ENCODE measurements around the gene SHISA6. TPM values are rescaled to one million over a fixed set of nuclear protein-coding genes. Genes with fewer than 3 reads are reported as not detected.
"Not testable (repeated sequence)": the region's sequence is repeated elsewhere in the genome, so short reads cannot be mapped to it uniquely, and the experiment has no call there.

SHISA6 gene
- polyA plus RNA-seq, 1 donor from 2014 or later: 1.8 TPM

DNA sequence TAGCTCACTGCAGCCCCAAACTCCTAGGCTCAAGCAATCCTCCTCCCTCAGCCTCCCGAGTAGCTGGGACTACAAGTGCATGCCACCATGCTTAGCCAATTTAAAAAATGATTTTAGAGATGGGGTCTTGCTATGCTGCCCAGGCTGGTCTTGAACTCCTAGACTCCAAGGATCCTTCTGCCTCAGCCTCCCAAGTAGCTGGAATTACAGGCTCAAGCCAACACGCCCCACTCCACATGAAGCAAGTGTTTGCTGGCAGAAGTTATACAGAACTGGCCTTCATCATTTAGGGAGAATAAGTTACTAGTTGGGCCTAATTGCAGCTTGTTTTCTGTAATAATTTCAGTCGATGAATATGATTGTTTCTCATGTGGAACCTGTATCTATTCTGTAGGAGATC lies 68.0 kb downstream of the SHISA6 start:
- Histone ChIP-seq H3K9ac (ENCODE audit: low read length) (no peak overlapping the region), H3K36me3 (ENCODE audit: insufficient read depth, low read length) (no peaks in the 10 kb centered on the region), H4K20me1 (ENCODE audit: insufficient read depth) (no peaks in the 10 kb centered on the region), H3K9me2 (ENCODE audit: insufficient read depth, low read length) (no peaks in the 10 kb centered on the region), H3K27me3 (ENCODE audit: insufficient read depth, low read depth, low read length) (no peaks in the 10 kb centered on the region), H2AFZ (ENCODE audit: low read depth, low read length) (no peak overlapping the region), H3K4me3 (ENCODE audit: low read length) (no peak overlapping the region), H3K4me2 (ENCODE audit: low read length) (no peak overlapping the region), H3K27ac (ENCODE audit: low read length) (no peak overlapping the region), H3F3A (ENCODE audit: insufficient read depth, low read length, poor library complexity, severe bottlenecking) (no peaks in the 10 kb centered on the region), H3K79me2 (replicated peaks; ENCODE audit: insufficient read depth, low read length) (no peaks in the 10 kb centered on the region), H3K9me3 (ENCODE audit: low read length) (no peaks in the 10 kb centered on the region)
- no peak for TF ChIP-seq EZH2 (IDR thresholded peaks at IDR 0.05; ENCODE audit: borderline replicate concordance, insufficient read depth, low read length, poor library complexity, severe bottlenecking)
- TF ChIP-seq MXI1 (conservative IDR thresholded peaks at IDR 0.05; ENCODE audit: poor library complexity, severe bottlenecking): no peak
- TF ChIP-seq TAF1 (IDR thresholded peaks at IDR 0.05; ENCODE audit: low read depth): no peak

DNA sequence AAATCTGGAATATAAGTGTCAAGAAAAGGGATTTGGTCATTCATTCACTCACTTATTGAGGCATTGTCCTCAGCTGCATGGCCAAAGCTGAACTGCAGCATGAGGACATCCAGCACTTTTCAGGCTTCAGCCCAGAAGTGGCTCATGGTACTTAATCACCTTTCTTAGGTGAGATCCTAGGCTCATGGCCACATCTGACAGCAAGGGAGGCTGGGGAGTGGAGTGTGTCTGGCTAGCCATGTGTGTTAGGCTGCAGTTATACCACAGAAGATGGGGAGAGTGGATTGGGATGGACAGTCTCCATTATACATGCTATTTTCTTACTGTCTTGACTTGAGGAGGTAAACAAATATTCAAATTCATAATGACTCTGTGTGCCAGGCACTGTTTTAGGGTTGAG lies 68.8 kb downstream of the SHISA6 start:
- TF ChIP-seq, protein P1, sequence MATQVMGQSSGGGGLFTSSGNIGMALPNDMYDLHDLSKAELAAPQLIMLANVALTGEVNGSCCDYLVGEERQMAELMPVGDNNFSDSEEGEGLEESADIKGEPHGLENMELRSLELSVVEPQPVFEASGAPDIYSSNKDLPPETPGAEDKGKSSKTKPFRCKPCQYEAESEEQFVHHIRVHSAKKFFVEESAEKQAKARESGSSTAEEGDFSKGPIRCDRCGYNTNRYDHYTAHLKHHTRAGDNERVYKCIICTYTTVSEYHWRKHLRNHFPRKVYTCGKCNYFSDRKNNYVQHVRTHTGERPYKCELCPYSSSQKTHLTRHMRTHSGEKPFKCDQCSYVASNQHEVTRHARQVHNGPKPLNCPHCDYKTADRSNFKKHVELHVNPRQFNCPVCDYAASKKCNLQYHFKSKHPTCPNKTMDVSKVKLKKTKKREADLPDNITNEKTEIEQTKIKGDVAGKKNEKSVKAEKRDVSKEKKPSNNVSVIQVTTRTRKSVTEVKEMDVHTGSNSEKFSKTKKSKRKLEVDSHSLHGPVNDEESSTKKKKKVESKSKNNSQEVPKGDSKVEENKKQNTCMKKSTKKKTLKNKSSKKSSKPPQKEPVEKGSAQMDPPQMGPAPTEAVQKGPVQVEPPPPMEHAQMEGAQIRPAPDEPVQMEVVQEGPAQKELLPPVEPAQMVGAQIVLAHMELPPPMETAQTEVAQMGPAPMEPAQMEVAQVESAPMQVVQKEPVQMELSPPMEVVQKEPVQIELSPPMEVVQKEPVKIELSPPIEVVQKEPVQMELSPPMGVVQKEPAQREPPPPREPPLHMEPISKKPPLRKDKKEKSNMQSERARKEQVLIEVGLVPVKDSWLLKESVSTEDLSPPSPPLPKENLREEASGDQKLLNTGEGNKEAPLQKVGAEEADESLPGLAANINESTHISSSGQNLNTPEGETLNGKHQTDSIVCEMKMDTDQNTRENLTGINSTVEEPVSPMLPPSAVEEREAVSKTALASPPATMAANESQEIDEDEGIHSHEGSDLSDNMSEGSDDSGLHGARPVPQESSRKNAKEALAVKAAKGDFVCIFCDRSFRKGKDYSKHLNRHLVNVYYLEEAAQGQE (IDR thresholded peaks at IDR 0.05; ENCODE audit: borderline replicate concordance): no peak
- Histone ChIP-seq H2AFZ (ENCODE audit: low read depth, low read length) (no peak overlapping the region), H3K27me3 (ENCODE audit: insufficient read depth, low read depth, low read length) (no peaks in the 10 kb centered on the region), H3K9ac (ENCODE audit: low read length) (no peak overlapping the region), H3F3A (ENCODE audit: insufficient read depth, low read length, poor library complexity, severe bottlenecking) (no peaks in the 10 kb centered on the region), H3K27ac (ENCODE audit: low read length) (no peak overlapping the region), H3K36me3 (ENCODE audit: insufficient read depth, low read length) (no peaks in the 10 kb centered on the region), H3K4me2 (ENCODE audit: low read length) (no peak overlapping the region), H3K9me2 (ENCODE audit: insufficient read depth, low read length) (no peaks in the 10 kb centered on the region), H3K79me2 (replicated peaks; ENCODE audit: insufficient read depth, low read length) (no peaks in the 10 kb centered on the region), H4K20me1 (ENCODE audit: insufficient read depth) (no peaks in the 10 kb centered on the region), H3K4me3 (ENCODE audit: low read length) (no peak overlapping the region), H3K9me3 (ENCODE audit: low read length) (no peaks in the 10 kb centered on the region)

DNA sequence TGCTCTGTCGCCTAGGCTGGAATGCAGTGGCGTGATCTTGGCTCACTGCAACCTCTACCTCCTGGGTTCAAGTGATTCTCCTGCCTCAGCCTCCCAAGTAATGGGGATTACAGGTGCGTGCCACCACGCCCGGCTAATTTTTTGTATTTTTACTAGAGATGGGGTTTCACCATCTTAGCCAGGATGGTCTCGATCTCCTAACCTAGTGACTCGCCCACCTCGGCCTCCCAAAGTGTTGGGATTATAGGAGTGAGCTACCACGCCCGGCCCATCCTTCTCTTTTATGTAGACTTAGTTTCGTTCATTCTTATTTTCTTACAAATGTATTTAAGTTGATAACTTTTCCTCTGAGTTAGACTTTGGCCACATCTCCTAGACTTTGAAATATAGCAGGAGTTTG lies 75.4 kb downstream of the SHISA6 start:
- H3K27me3 ChIP-seq (ENCODE audit: insufficient read depth, low read depth, low read length); H3K9me2 ChIP-seq (ENCODE audit: insufficient read depth, low read length); H3K9me3 ChIP-seq (ENCODE audit: low read length); H3K4me3 ChIP-seq (ENCODE audit: low read length); H3K4me2 ChIP-seq (ENCODE audit: low read length); H3K79me2 ChIP-seq (replicated peaks; ENCODE audit: insufficient read depth, low read length); H3K9ac ChIP-seq (ENCODE audit: low read length); H2AFZ ChIP-seq (ENCODE audit: low read depth, low read length); H3K36me3 ChIP-seq (ENCODE audit: insufficient read depth, low read length); H3K27ac ChIP-seq (ENCODE audit: low read length); H3F3A ChIP-seq (ENCODE audit: insufficient read depth, low read length, poor library complexity, severe bottlenecking); H4K20me1 ChIP-seq (ENCODE audit: insufficient read depth): not testable (repeated sequence)

DNA sequence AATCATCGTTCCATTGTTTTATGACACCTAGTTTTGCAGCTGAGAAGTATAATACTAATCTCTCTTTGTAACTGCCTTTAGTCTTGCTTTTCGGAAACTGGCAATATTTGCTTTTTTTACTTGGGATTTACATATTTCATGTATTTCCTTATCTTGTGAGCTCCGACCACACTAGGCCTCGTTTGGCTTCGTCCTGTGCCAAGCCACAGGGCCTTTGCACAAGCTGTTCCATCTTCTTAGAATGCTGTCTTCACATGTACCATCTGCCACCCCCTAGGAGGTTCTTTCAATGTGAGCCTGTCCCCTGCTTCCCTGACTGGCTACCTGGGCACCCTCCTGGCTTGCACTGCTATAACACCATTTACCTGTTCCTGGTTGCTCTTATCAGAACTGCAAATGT lies 77.2 kb downstream of the SHISA6 start:
- no peaks in the 10 kb centered on the region for H4K20me1 ChIP-seq (ENCODE audit: insufficient read depth)

More for the DNA sequence above, 77.2 kb downstream of the SHISA6 start:
- no peak overlapping the region for H2AFZ ChIP-seq (ENCODE audit: low read depth, low read length)
- no peaks in the 10 kb centered on the region for H3K9me3 ChIP-seq (ENCODE audit: low read length)
- H3K4me3 ChIP-seq (ENCODE audit: low read length): no peak overlapping the region
- TF ChIP-seq, protein P2, sequence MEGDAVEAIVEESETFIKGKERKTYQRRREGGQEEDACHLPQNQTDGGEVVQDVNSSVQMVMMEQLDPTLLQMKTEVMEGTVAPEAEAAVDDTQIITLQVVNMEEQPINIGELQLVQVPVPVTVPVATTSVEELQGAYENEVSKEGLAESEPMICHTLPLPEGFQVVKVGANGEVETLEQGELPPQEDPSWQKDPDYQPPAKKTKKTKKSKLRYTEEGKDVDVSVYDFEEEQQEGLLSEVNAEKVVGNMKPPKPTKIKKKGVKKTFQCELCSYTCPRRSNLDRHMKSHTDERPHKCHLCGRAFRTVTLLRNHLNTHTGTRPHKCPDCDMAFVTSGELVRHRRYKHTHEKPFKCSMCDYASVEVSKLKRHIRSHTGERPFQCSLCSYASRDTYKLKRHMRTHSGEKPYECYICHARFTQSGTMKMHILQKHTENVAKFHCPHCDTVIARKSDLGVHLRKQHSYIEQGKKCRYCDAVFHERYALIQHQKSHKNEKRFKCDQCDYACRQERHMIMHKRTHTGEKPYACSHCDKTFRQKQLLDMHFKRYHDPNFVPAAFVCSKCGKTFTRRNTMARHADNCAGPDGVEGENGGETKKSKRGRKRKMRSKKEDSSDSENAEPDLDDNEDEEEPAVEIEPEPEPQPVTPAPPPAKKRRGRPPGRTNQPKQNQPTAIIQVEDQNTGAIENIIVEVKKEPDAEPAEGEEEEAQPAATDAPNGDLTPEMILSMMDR (IDR thresholded peaks at IDR 0.05; ENCODE audit: poor library complexity, severe bottlenecking): no peak
- TF ChIP-seq MXI1 (conservative IDR thresholded peaks at IDR 0.05; ENCODE audit: poor library complexity, severe bottlenecking) (no peak), TAF1 (IDR thresholded peaks at IDR 0.05; ENCODE audit: low read depth) (no peak), SMC3 (conservative IDR thresholded peaks at IDR 0.05; ENCODE audit: poor library complexity) (no peak), POLR2AphosphoS5 (IDR thresholded peaks at IDR 0.05) (no peak), EZH2 (IDR thresholded peaks at IDR 0.05; ENCODE audit: borderline replicate concordance, insufficient read depth, low read length, poor library complexity, severe bottlenecking) (no peak), EP300 (conservative IDR thresholded peaks at IDR 0.05; ENCODE audit: poor library complexity, severe bottlenecking) (no peak), RAD21 (conservative IDR thresholded peaks at IDR 0.05) (no peak)
- TF ChIP-seq, protein P1 (IDR thresholded peaks at IDR 0.05; ENCODE audit: borderline replicate concordance): no peak
- H3K9ac ChIP-seq (ENCODE audit: low read length): no peak overlapping the region
- H3K9me2 ChIP-seq (ENCODE audit: insufficient read depth, low read length): no peaks in the 10 kb centered on the region
- H3K27me3 ChIP-seq (ENCODE audit: insufficient read depth, low read depth, low read length): no peaks in the 10 kb centered on the region
- no peaks in the 10 kb centered on the region for H3K79me2 ChIP-seq (replicated peaks; ENCODE audit: insufficient read depth, low read length)
- H3K27ac ChIP-seq (ENCODE audit: low read length): no peak overlapping the region
- H3K36me3 ChIP-seq (ENCODE audit: insufficient read depth, low read length): no peaks in the 10 kb centered on the region
- no peak overlapping the region for H3K4me2 ChIP-seq (ENCODE audit: low read length)
- H3F3A ChIP-seq (ENCODE audit: insufficient read depth, low read length, poor library complexity, severe bottlenecking): no peaks in the 10 kb centered on the region
